AG09309 (cell line): ENCODE results near the gene PAX3.

Source experiments
- DNase-seq: peaks from one replicate; pipeline ENCODE4 v3.0.0-alpha.2; 2010; ENCODE audit warnings: low read depth
- H3K4me3 ChIP-seq: 2 replicates; pipeline ENCODE4 v1.5.1; 2011; ENCODE audit warnings: mild to moderate bottlenecking, low read depth, low read length, moderate library complexity; ENCODE audit not compliant: control insufficient read depth
- CTCF ChIP-seq: IDR thresholded peaks from 2 replicates; pipeline ENCODE4 v1.5.1; 2011; ENCODE audit warnings: mild to moderate bottlenecking, low read depth, low read length, inconsistent platforms; ENCODE audit not compliant: insufficient read depth, control insufficient read depth; ENCODE audit errors: missing control alignments

Gene PAX3

GRCh38 chr2:222213049-222213448 is 85.7 kb downstream of the PAX3 start:
- no peak overlapping the region for H3K4me3 ChIP-seq
- no peak for DNase-seq
- no peak for TF ChIP-seq CTCF

- no peak overlapping the region for H3K4me3 ChIP-seq
- no peak for TF ChIP-seq CTCF
- DNase-seq = no peak
Observed at GRCh38 chr2:222212571-222212970, 86.2 kb downstream of the PAX3 start.

GRCh38 chr2:222208010-222208690 is 90.6 kb downstream of the PAX3 start:
- no peak for DNase-seq
- H3K4me3 ChIP-seq = no peak overlapping the region
- TF ChIP-seq CTCF = no peak

- DNase-seq = no peak
- no peak for TF ChIP-seq CTCF
- H3K4me3 ChIP-seq = no peak overlapping the region
Observed at GRCh38 chr2:222205136-222205535, 93.7 kb downstream of the PAX3 start.

- TF ChIP-seq CTCF = no peak
- no peak for DNase-seq
- no peak overlapping the region for H3K4me3 ChIP-seq
Observed at GRCh38 chr2:222203041-222203440, 95.8 kb downstream of the PAX3 start.

GRCh38 chr2:222196159-222196558 is 102.6 kb downstream of the PAX3 start:
- DNase-seq = no peak
- H3K4me3 ChIP-seq = no peak overlapping the region
- TF ChIP-seq CTCF = no peak
